Left ventricle myocardium inferior (tissue), 1 donor: ENCODE data around the gene ADO. TPM values are rescaled to one million over a fixed set of nuclear protein-coding genes. Genes with fewer than 3 reads are reported as not detected.
A peak's percentile ranks its signal among the peaks of the same experiment; 100 is the strongest.

Experiments used
- DNase-seq: peaks from one replicate; pipeline ENCODE4 v3.0.0-alpha.2; 2020
- H3K27ac ChIP-seq: fragments of 200-600 bp; replicated peaks from 2 replicates; pipeline ENCODE4 v1.8.0; 2021
- H3K27me3 ChIP-seq: fragments of 200-600 bp; 2 replicates; pipeline ENCODE4 v1.8.0; 2021; ENCODE audit warnings: low read depth
- H3K36me3 ChIP-seq: fragments of 200-600 bp; 2 replicates; pipeline ENCODE4 v1.8.0; 2021
- H3K4me1 ChIP-seq: fragments of 200-600 bp; 2 replicates; pipeline ENCODE4 v1.8.0; 2021
- H3K4me3 ChIP-seq: fragments of 200-600 bp; 2 replicates; pipeline ENCODE4 v1.8.0; 2021; ENCODE audit warnings: mild to moderate bottlenecking, moderate library complexity
- H3K9me3 ChIP-seq: fragments of 200-600 bp; replicated peaks from 2 replicates; pipeline ENCODE4 v1.8.0; 2021
- CTCF ChIP-seq: fragments of 200-600 bp; IDR thresholded peaks from 2 replicates; pipeline ENCODE4 v1.8.0; 2021; ENCODE audit warnings: antibody characterized with exemption, mild to moderate bottlenecking, borderline replicate concordance
- intact Hi-C: fragments of 100-400 bp; cut with micrococcal nuclease; formaldehyde crosslinking; loops from one replicate; pipeline ENCODE4 v1.11.0; 2022
- total RNA-seq: library from RNA; stranded (reverse); fragmentation: NEBNext Ultra II Directional; extraction: Animal tissue kit (Norgen Biotek cat#: 25700); gene quantifications from one replicate; pipeline ENCODE4 v1.2.1, GENCODE V29; 2021
- donor health status: DM: no; HTN: yes; CAD: no; lungs with severe emphysema.

Gene ADO
- total RNA-seq, 1 donor from 2014 or later = 18.9 TPM

DNA sequence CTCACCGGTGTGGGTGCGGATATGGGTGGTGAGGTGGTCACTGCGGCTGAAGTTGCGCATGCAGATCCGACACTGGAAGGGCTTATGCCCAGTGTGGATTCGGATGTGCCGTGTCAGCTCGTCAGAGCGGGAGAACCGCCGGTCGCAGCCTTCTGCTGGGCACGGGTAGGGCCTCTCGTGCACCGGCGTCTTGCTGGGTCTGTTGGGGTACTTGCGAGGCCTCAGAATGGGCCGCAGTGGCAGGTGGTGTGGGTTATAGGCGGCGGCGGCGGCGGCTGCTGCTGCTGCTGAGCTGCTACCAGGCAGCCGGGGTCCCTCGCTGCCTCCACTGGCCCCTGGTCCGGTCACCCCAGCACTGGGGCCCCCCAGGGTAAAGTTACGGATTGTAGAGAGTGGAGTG, 8.9 kb downstream of the ADO start:
- H3K36me3 ChIP-seq = no peaks in the 10 kb centered on the region
- TF ChIP-seq CTCF = no peak
- peaks cover 38% of the 10 kb centered on the region for H3K4me1 ChIP-seq
- H3K9me3 ChIP-seq = no peaks in the 10 kb centered on the region
- no peak overlapping the region for H3K27ac ChIP-seq
- H3K27me3 ChIP-seq = peaks cover 35% of the 10 kb centered on the region
- intact Hi-C loops = no loop called here
- DNase-seq = no peak
- H3K4me3 ChIP-seq = no peak overlapping the region

GRCh38 chr10:62813981-62814380, 9.5 kb downstream of the ADO start:
- no peak overlapping the region for H3K4me3 ChIP-seq
- H3K27me3 ChIP-seq = peaks cover 40% of the 10 kb centered on the region
- no peaks in the 10 kb centered on the region for H3K9me3 ChIP-seq
- peaks cover 40% of the 10 kb centered on the region for H3K4me1 ChIP-seq
- no peak for DNase-seq
- no peak overlapping the region for H3K27ac ChIP-seq
- H3K36me3 ChIP-seq = no peaks in the 10 kb centered on the region
- no peak for TF ChIP-seq CTCF
- intact Hi-C loops = no loop called here

DNA sequence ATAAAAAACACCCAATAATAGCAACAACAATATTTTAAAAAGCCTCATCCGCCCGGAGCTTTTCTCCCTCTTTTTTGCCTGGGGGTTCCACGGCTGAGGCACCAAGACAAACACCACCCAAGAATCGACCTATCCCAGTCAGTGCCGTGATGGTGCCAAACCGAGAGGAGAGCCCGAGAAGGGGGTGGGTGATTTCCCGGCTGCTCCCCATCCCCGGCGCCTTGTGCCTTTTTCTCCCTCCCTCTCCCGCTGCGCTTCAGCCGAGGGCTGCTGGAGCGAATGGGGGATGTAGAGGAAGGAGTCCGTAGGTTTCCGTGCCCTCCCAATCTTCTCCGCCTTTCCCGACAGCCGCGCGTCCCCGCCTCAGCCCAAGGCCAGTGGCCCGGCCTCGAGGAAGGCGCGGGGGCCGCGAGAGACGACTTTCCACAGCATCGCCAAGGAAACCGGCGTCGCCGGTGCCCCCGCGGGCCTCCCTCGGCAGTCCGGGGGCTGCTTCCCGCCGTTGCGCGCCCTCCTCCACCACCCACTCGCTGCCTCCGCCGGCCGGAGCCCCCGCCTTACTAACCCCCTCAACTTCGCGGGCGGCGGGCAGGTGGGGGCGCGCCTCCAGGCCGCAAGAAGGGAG, 10.3 kb downstream of the ADO start:
- H3K4me1 ChIP-seq = peaks cover 49% of the 10 kb centered on the region
- no peaks in the 10 kb centered on the region for H3K9me3 ChIP-seq
- peak overlapping the region; percentile 87 for H3K4me3 ChIP-seq
- no peaks in the 10 kb centered on the region for H3K36me3 ChIP-seq
- intact Hi-C loops = loop anchor here (5.0 kb wide), 1 partner anchor 203 kb away; no protein-coding TSS in a partner anchor
- H3K27ac ChIP-seq = no peak overlapping the region
- DNase-seq = no peak
- no peak for TF ChIP-seq CTCF
- peaks cover 49% of the 10 kb centered on the region for H3K27me3 ChIP-seq

DNA sequence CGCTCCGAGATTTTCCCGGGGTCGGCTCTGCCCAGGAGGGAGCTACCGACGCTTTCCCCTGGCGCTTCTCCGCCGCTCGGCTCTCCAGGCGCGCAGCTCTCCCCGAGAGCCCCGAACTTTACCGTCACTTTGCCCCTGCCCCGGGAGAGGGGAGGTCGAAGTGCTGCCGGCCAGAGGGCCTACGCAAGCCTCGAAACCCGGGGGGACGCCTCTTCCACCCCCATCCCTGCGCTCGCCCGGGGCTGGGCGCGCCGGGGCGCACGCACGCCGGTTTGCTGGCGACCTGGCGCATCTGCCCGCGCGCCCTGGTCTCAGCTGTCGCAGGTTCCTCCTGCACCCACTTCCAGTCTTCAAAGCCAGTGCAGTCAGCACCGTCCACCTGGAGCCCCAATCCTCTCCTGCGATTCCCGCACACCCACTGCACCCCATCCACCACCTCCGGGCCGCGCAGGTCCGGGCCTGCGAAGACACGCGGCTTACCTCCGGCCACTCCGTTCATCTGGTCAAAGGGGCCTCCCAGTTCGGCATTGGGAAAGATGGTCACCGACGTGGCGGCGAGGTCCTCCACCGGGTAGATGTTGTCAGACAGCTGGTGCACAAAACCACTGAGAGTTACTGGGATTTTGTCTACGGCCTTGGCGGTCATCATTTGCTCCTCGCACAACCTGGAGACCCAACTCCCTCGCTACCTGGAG, 11.0 kb downstream of the ADO start:
- DNase-seq = no peak
- Histone ChIP-seq H3K27me3 (peaks cover 56% of the 10 kb centered on the region), H3K4me1 (peaks cover 52% of the 10 kb centered on the region), H3K4me3 (peak overlapping the region; percentile 87), H3K27ac (peak overlapping the region; percentile 91), H3K9me3 (no peaks in the 10 kb centered on the region), H3K36me3 (no peaks in the 10 kb centered on the region)
- intact Hi-C loops = loop anchor here (5.0 kb wide), 1 partner anchor 203 kb away; no protein-coding TSS in a partner anchor
- TF ChIP-seq CTCF = no peak

DNA sequence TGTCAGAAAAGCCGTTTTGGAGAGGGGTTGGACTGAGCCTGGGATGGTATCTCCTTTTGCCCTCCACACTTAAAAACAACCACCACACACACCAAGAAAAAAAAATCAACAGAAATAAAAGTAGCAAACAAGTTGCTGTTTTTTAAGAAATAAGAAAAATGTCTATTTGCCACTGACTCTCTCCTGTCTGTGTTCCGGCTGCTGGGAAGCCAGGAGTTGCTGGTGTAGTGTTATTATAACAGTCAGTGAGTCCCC, 11.5 kb downstream of the ADO start:
- TF ChIP-seq CTCF = no peak
- Histone ChIP-seq H3K36me3 (no peaks in the 10 kb centered on the region), H3K27ac (peak overlapping the region; percentile 91), H3K9me3 (no peaks in the 10 kb centered on the region), H3K4me1 (peaks cover 52% of the 10 kb centered on the region), H3K4me3 (peak overlapping the region; percentile 87), H3K27me3 (peaks cover 60% of the 10 kb centered on the region)
- intact Hi-C loops = loop anchor here (5.0 kb wide), 1 partner anchor 204 kb away; no protein-coding TSS in a partner anchor
- no peak for DNase-seq
